ENCODE results near the gene SGSM2. TPM values are rescaled to one million over a fixed set of nuclear protein-coding genes. Genes with fewer than 3 reads are reported as not detected.

Gene SGSM2
- total and polyA plus RNA-seq, 9 donors: 9.3 to 50.6 (median 42.4) TPM

DNA sequence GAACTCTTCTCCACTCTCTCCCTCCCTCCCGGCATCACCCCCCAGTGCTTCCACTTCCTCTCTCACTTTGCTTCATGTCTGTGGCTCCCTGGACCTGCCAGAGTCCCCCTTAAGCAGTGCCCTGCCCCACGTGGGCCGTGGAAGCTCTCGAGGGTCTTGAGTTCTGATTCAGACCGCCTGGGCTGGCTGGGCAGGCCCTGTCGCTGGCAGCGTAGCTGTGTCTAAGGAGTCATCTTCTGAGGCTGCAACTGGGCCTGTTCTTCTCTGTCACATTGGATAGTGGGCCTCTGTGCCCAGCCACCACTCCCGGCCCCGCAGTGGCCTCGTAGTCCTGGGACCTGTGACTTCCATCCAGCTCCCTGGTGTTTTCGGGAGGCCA lies 32.9 kb downstream of the SGSM2 start:
- intact Hi-C loops (cut with DNase I): loop anchor here in 1 of 4 donors (5.0 kb wide), 1 partner anchor 442 kb away; no protein-coding TSS in a partner anchor
- peak in 1 of 5 donors; percentile 22 for DNase-seq
- Histone ChIP-seq H3K27ac (no peak overlapping the region), H3K4me3 (no peak overlapping the region), H3K9me3 (no peaks in the 10 kb centered on the region), H3K4me1 (ENCODE audit: insufficient read depth) (no peaks in the 10 kb centered on the region), H3K27me3 (no peaks in the 10 kb centered on the region), H3K36me3 (no peaks in the 10 kb centered on the region)
- TF ChIP-seq CTCF (IDR thresholded peaks at IDR 0.05) (no peak), POLR2A (IDR thresholded peaks at IDR 0.05) (no peak), EP300 (IDR thresholded peaks at IDR 0.05) (no peak)
- 77 to 91% (median 85%) methylated on average over 10 to 11 of the region's 11 CpGs for WGBS, 3 donors

DNA sequence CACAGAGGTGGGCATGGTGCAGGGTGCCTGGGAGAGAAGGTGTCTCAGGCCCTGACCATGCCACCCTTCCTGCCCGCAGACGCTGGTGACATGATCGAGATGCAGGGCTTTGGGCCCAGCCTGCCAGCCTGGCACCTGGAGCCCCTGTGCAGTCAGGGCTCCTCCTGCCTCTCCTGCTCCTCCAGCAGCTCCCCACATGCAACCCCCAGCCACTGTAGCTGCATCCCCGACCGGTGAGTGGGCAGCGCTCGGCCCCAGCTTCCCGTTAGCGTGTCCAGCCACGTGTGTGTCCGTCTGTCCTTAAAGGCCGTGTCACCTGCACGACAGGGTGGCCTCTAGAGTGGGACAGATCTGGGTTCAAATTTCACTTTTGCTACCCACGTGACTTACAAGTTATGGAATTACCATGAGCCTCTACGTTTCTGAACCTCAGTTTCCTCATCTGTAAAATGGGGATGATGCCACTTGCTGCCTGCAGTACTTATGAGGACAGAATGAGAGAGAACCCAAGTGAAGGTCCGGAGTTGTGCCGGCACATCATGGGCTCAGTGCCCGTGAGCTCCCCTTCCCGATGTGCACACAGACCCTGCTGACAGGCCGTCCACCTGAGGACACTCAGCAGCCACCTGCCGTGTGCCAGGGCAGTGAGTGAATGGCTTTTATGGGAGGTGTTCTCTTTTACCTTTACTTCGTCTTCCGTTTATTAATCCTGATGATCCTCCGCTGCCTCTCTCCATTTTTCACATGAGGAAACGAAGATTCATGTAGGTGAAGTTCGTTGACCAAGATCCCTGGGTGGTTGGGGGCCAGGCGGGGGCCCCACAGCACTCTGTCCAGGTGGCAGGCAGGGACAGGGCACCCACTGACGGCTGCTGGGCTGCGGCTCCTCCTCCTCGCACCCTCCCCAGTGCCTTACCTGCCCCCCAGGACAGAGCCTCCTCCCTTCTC lies 34.2 kb downstream of the SGSM2 start:
- Histone ChIP-seq H3K4me3 (no peak overlapping the region), H3K27me3 (no peaks in the 10 kb centered on the region), H3K36me3 (no peaks in the 10 kb centered on the region), H3K4me1 (ENCODE audit: insufficient read depth) (no peaks in the 10 kb centered on the region), H3K27ac (no peak overlapping the region), H3K9me3 (no peaks in the 10 kb centered on the region)
- TF ChIP-seq EP300 (IDR thresholded peaks at IDR 0.05) (no peak), POLR2A (IDR thresholded peaks at IDR 0.05) (no peak), CTCF (IDR thresholded peaks at IDR 0.05) (no peak)
- no peak for DNase-seq
- WGBS, 3 donors: 90 to 93% (median 93%) methylated on average over 30 of the region's 30 CpGs
- intact Hi-C loops (cut with DNase I): loop anchor here in 1 of 4 donors (5.0 kb wide), 1 partner anchor 441 kb away; no protein-coding TSS in a partner anchor

- no peaks in the 10 kb centered on the region for H3K36me3 ChIP-seq
- 90 to 92% (median 92%) methylated on average over 26 of the region's 26 CpGs for WGBS, 3 donors
- no peak for DNase-seq
These were observed 34.9 kb downstream of the SGSM2 start for GRCh38 chr17:2372180-2372579.

DNA sequence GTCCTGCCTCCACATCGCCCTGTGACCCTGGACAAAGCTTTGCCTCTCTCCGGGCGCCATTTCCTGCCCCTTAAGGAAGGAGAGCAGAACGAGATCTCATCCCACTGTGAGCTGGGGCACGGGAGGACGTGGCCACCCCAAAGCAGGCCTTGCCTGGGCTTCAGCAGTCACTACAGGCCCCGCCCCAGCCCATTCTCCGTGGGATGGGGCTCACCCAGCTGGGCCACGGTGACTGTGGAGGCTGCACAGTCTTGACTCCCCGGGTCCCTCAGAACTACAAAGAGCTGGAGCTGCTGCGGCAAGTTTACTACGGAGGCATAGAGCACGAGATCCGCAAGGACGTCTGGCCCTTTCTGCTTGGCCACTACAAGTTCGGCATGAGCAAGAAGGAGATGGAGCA lies 35.4 kb downstream of the SGSM2 start:
- intact Hi-C loops (cut with DNase I): loop anchor here in 1 of 4 donors (5.0 kb wide), 1 partner anchor 440 kb away; no protein-coding TSS in a partner anchor
- Histone ChIP-seq H3K36me3 (no peaks in the 10 kb centered on the region), H3K4me3 (no peak overlapping the region), H3K4me1 (ENCODE audit: insufficient read depth) (no peaks in the 10 kb centered on the region), H3K27ac (no peak overlapping the region), H3K9me3 (no peaks in the 10 kb centered on the region), H3K27me3 (no peaks in the 10 kb centered on the region)
- DNase-seq: no peak
- 84 to 90% (median 85%) methylated on average over 16 of the region's 16 CpGs for WGBS, 3 donors
- no peak for TF ChIP-seq EP300 (IDR thresholded peaks at IDR 0.05)
- no peak for TF ChIP-seq POLR2A (IDR thresholded peaks at IDR 0.05)
- TF ChIP-seq CTCF (IDR thresholded peaks at IDR 0.05): no peak

More at GRCh38 chr17:2372180-2372579, 34.9 kb downstream of the SGSM2 start:
- Histone ChIP-seq H3K27ac (no peak overlapping the region), H3K9me3 (no peaks in the 10 kb centered on the region), H3K4me1 (ENCODE audit: insufficient read depth) (no peaks in the 10 kb centered on the region), H3K27me3 (no peaks in the 10 kb centered on the region), H3K4me3 (no peak overlapping the region)
- intact Hi-C loops (cut with DNase I): loop anchor here in 1 of 4 donors (5.0 kb wide), 1 partner anchor 440 kb away; no protein-coding TSS in a partner anchor
- no peak for TF ChIP-seq EP300 (IDR thresholded peaks at IDR 0.05)
- no peak for TF ChIP-seq CTCF (IDR thresholded peaks at IDR 0.05)
- no peak for TF ChIP-seq POLR2A (IDR thresholded peaks at IDR 0.05)
